K562 (cell line): ENCODE results near the gene HSD3B7. TPM values are rescaled to one million over a fixed set of nuclear protein-coding genes. Genes with fewer than 3 reads are reported as not detected.
A peak's percentile ranks its signal among the peaks of the same experiment; 100 is the strongest.

Source experiments
- E2F8 ChIP-seq: fragments of 450-650 bp; IDR thresholded peaks from 2 replicates; pipeline ENCODE4 v1.7.1; 2018; ENCODE audit warnings: mild to moderate bottlenecking, low read depth; ENCODE audit not compliant: partially characterized antibody
- MAFF ChIP-seq: IDR thresholded peaks from 2 replicates; pipeline ENCODE4 v1.6.1; 2012; ENCODE audit warnings: low read length, improper control_type of control experiment
- NEUROD1 ChIP-seq: fragments of 150-350 bp; IDR thresholded peaks from 2 replicates; pipeline ENCODE4 v1.6.1; 2014; ENCODE audit warnings: borderline replicate concordance, low read length, low read depth; ENCODE audit not compliant: partially characterized antibody
- OTX1 ChIP-seq: fragments of 450-650 bp; formaldehyde crosslinking; IDR thresholded peaks from 2 replicates; pipeline ENCODE4 v1.4.0; 2022; ENCODE audit warnings: mild to moderate bottlenecking
- POLR2A ChIP-seq: fragments of 450-650 bp; conservative IDR thresholded peaks from 2 replicates; pipeline ENCODE4 v1.6.1; 2016
- PRPF4 ChIP-seq: fragments of 200-400 bp; formaldehyde crosslinking; IDR thresholded peaks from one replicate; pipeline ENCODE4 v1.6.1; 2017; ENCODE audit warnings: low read length, low read depth, mild to moderate bottlenecking; ENCODE audit not compliant: insufficient read depth, poor library complexity, severe bottlenecking
- RHOXF2B ChIP-seq: fragments of 250-450 bp; sonication (Bioruptor Pico); conservative IDR thresholded peaks from 2 replicates; pipeline ENCODE4 v1.5.1; 2021
- SFPQ ChIP-seq: fragments of 200-400 bp; formaldehyde crosslinking; IDR thresholded peaks from 2 replicates; pipeline ENCODE4 v1.6.1; 2017; ENCODE audit warnings: mild to moderate bottlenecking, low read depth, low read length, moderate library complexity
- TAF7 ChIP-seq: fragments of 450-650 bp; IDR thresholded peaks from 2 replicates; pipeline ENCODE4 v1.6.1; 2016; ENCODE audit warnings: missing genetic modification characterization, missing compliant biosample characterization
- TCF15 ChIP-seq: fragments of 250-450 bp; sonication (Bioruptor Pico); IDR thresholded peaks from 2 replicates; pipeline ENCODE4 v1.8.0; 2022; ENCODE audit warnings: moderate library complexity, mild to moderate bottlenecking, inconsistent platforms
- THRA ChIP-seq: fragments of 450-650 bp; IDR thresholded peaks from 2 replicates; pipeline ENCODE4 v1.6.1; 2017; ENCODE audit warnings: mild to moderate bottlenecking, moderate library complexity
- TRIM28 ChIP-seq: fragments of 450-650 bp; IDR thresholded peaks from 2 replicates; pipeline ENCODE4 v1.6.1; 2017
- XRCC4 ChIP-seq: IDR thresholded peaks from one replicate; pipeline ENCODE4 v1.6.1; 2011; ENCODE audit not compliant: insufficient read depth, insufficient read length; ENCODE audit errors: extremely low read depth
- ZBTB12 ChIP-seq: fragments of 250-450 bp; sonication (Bioruptor Pico); IDR thresholded peaks from 2 replicates; pipeline ENCODE4 v1.4.0; 2020
- ZFP1 ChIP-seq: fragments of 450-650 bp; formaldehyde crosslinking; IDR thresholded peaks from 2 replicates; pipeline ENCODE4 v1.4.0; 2020; ENCODE audit warnings: mild to moderate bottlenecking, mixed read lengths
- ZNF280A ChIP-seq: fragments of 450-650 bp; IDR thresholded peaks from 2 replicates; pipeline ENCODE4 v1.6.1; 2018; ENCODE audit warnings: mild to moderate bottlenecking, low read depth; ENCODE audit not compliant: partially characterized antibody
- ZNF408 ChIP-seq: fragments of 250-450 bp; sonication (Bioruptor Pico); IDR thresholded peaks from 2 replicates; pipeline ENCODE4 v1.4.0; 2020; ENCODE audit warnings: low read depth, mild to moderate bottlenecking, moderate library complexity
- ZNF696 ChIP-seq: fragments of 250-450 bp; sonication (Bioruptor Pico); conservative IDR thresholded peaks from 2 replicates; pipeline ENCODE4 v1.4.0; 2020; ENCODE audit warnings: mild to moderate bottlenecking, moderate library complexity
- polyA plus RNA-seq, 8 experiments: library from polyadenylated mRNA; depleted of rRNA in 4 of 8; stranded (reverse) in 5 of 8; unstranded in 3 of 8; fragments of >200 nt; fragmentation: Nextera tagmentation in 2 of 8; fragmentation: Illumina TruSeq in 1 of 8; extraction: Ambion mirVana in 2 of 8; extraction: Trizol in 1 of 8; gene quantifications; 2 replicates each; pipeline versions ENCODE4 v1.2.1 to v1.2.3, GENCODE V29; 2011 to 2014; ENCODE audit warnings: inconsistent platforms in 1 of 8, missing spikeins in 1 of 8
- total RNA-seq, 7 experiments: library from RNA; depleted of rRNA in 6 of 7; stranded (reverse); fragments of >200 nt in 6 of 7; fragmentation: Illumina TruSeq in 2 of 7; extraction: Trizol in 2 of 7; gene quantifications; 2 replicates each; pipeline versions ENCODE4 v1.2.1 to v1.2.3, GENCODE V29; 2011 to 2021; ENCODE audit warnings: low replicate concordance in 1 of 7

HSD3B7 gene
- total and polyA plus RNA-seq, 9 of the 15 experiments (the other 6 are each of a cell fraction or from before 2014, with no cell fraction given) = 5.4 to 49.1 (median 23.0) TPM

- peak; percentile 49 for TF ChIP-seq E2F8
- no peak for TF ChIP-seq TRIM28
- TF ChIP-seq XRCC4 = no peak
- peak; percentile 44; the same call in 1 of the 2 replicates for TF ChIP-seq TAF7
- TF ChIP-seq RHOXF2B (CRISPR knock-in tag) = no peak; the same call in 1 of the 2 replicates
- TF ChIP-seq MAFF = no peak
- TF ChIP-seq ZNF408 (CRISPR knock-in tag) = no peak
- no peak for TF ChIP-seq ZNF280A
- TF ChIP-seq THRA = no peak
- TF ChIP-seq ZFP1 (CRISPR knock-in tag) = no peak
- TF ChIP-seq POLR2A = peak; percentile 74
- peak; percentile 89 for TF ChIP-seq NEUROD1
- TF ChIP-seq OTX1 = peak; percentile 31; the same call in 1 of the 2 replicates
- TF ChIP-seq ZBTB12 (CRISPR knock-in tag) = peak; percentile 77
- TF ChIP-seq PRPF4 = peak; percentile 40
- TF ChIP-seq ZNF696 = no peak
- TF ChIP-seq SFPQ = no peak
- TF ChIP-seq TCF15 = 0 out of 2 replicates have a peak, but pooled peaks have one; percentile 4
Observed at GRCh38 chr16:30957456-30958174, 27.4 kb upstream of the HSD3B7 start, which contains the start of gene SETD1A (continued).
